GM12878 (cell line): ENCODE results near the gene ZFR. TPM values are rescaled to one million over a fixed set of nuclear protein-coding genes. Genes with fewer than 3 reads are reported as not detected.

Experiments used
- ATAC-seq: fragments of 200-7000 bp; cut with Tn5 transposase; 3 replicates; pipeline ENCODE4 v1.9.1; 2020; ENCODE audit warnings: mild to moderate bottlenecking, moderate library complexity
- BruUV-seq: library from RNA; stranded (reverse); fragments of 400-500 nt; replicated peaks from 2 replicates; lab custom pipeline; 2021; lab: Mats Ljungman, UMichigan
- CTCF ChIA-PET: fragments of 300-600 bp; sonication (Branson Sonifier 250); formaldehyde crosslinking; extraction: SDS; loops from one replicate; lab custom pipeline; 2021; ENCODE audit warnings: inconsistent platforms; lab: Yijun Ruan, JAX
- POLR2A ChIA-PET: fragments of 350-600 bp; formaldehyde crosslinking; extraction: SDS; loops from one replicate; lab custom pipeline; 2021; ENCODE audit warnings: inconsistent platforms; lab: Charles Lee
- RAD21 ChIA-PET: fragments of 300-600 bp; sonication (Branson Sonifier 250); formaldehyde crosslinking; loops from one replicate; lab custom pipeline; 2023; ENCODE audit warnings: antibody characterized with exemption; ENCODE audit not compliant: unreplicated experiment; lab: Charles Lee
- SMC1A ChIA-PET: fragments of 300-600 bp; sonication (Branson Sonifier 250); formaldehyde crosslinking; loops from one replicate; lab custom pipeline; 2023; ENCODE audit not compliant: unreplicated experiment, uncharacterized antibody; lab: Charles Lee
- DNase-seq: peaks from one replicate; pipeline ENCODE4 v3.0.0-alpha.2; 2011; ENCODE audit warnings: low read depth, low spot score
- FAIRE-seq: peaks from 3 replicates; lab custom pipeline; 2011; peaks lifted over from hg19 to GRCh38; lab: Jason Lieb, UNC
- H2AFZ ChIP-seq: 2 replicates; pipeline ENCODE4 v1.6.0; 2011; ENCODE audit warnings: low read depth, low read length, control low read depth; ENCODE audit not compliant: control insufficient read depth
- H3K27ac ChIP-seq: 2 replicates; pipeline ENCODE4 v1.5.1; 2011; ENCODE audit warnings: control low read depth; ENCODE audit not compliant: control insufficient read depth, insufficient read depth
- H3K27me3 ChIP-seq, 2 experiments: replicated peaks in 1 of 2; 2 replicates each; pipeline versions ENCODE4 v1.6.0 to v1.6.1; 2011; ENCODE audit warnings: low read length in 1 of 2; ENCODE audit not compliant: control insufficient read depth in 2 of 2, insufficient read depth in 2 of 2
- H3K36me3 ChIP-seq, 2 experiments: 2 replicates each; pipeline ENCODE4 v1.5.1; 2011; ENCODE audit warnings: low read length in 1 of 2; ENCODE audit not compliant: control insufficient read depth in 2 of 2, insufficient read depth in 2 of 2
- H3K4me1 ChIP-seq: 2 replicates; pipeline ENCODE4 v1.6.1; 2011; ENCODE audit warnings: mild to moderate bottlenecking, low read length, moderate library complexity, mixed read lengths; ENCODE audit not compliant: control insufficient read depth, insufficient read depth
- H3K4me2 ChIP-seq: 2 replicates; pipeline ENCODE4 v1.6.0; 2011; ENCODE audit warnings: control low read depth; ENCODE audit not compliant: control insufficient read depth, insufficient read depth
- H3K4me3 ChIP-seq: fragments of 200-600 bp; sonication (generic); 2 replicates; pipeline ENCODE4 v1.5.1; 2016
- H3K79me2 ChIP-seq: 2 replicates; pipeline ENCODE4 v1.6.0; 2011; ENCODE audit warnings: low read length; ENCODE audit not compliant: control insufficient read depth, insufficient read depth
- H3K9ac ChIP-seq: 2 replicates; pipeline ENCODE4 v1.8.0; 2011; ENCODE audit warnings: low read length, control low read depth, mixed read lengths; ENCODE audit not compliant: control insufficient read depth, insufficient read depth
- H3K9me3 ChIP-seq: replicated peaks from 3 replicates; pipeline ENCODE4 v1.5.1; 2011; ENCODE audit warnings: mild to moderate bottlenecking, low read length; ENCODE audit not compliant: control insufficient read depth, insufficient read depth
- H4K20me1 ChIP-seq: 2 replicates; pipeline ENCODE4 v1.6.0; 2011; ENCODE audit not compliant: control insufficient read depth, insufficient read depth
- BMI1 ChIP-seq: fragments of 450-650 bp; IDR thresholded peaks from 2 replicates; pipeline ENCODE4 v1.6.1; 2016; ENCODE audit warnings: mild to moderate bottlenecking, moderate library complexity, borderline replicate concordance
- FOXK2 ChIP-seq: fragments of 450-650 bp; IDR thresholded peaks from 2 replicates; pipeline ENCODE4 v1.6.1; 2017; ENCODE audit warnings: mild to moderate bottlenecking, moderate library complexity
- GABPA ChIP-seq: IDR thresholded peaks from 2 replicates; pipeline ENCODE4 v1.6.1; 2014; ENCODE audit warnings: antibody characterized with exemption, low read depth, mild to moderate bottlenecking, inconsistent platforms
- HDAC2 ChIP-seq: fragments of 200-600 bp; sonication (generic); IDR thresholded peaks from 2 replicates; pipeline ENCODE4 v1.6.1; 2017
- RB1 ChIP-seq: fragments of 450-650 bp; formaldehyde crosslinking; IDR thresholded peaks from 2 replicates; pipeline ENCODE4 v1.6.1; 2017; ENCODE audit warnings: mild to moderate bottlenecking, borderline replicate concordance
- SIN3A ChIP-seq: IDR thresholded peaks from 2 replicates; pipeline ENCODE4 v1.6.1; 2012; ENCODE audit warnings: low read depth, low read length, improper control_type of control experiment
- STAT3 ChIP-seq: IDR thresholded peaks from 2 replicates; pipeline ENCODE4 v1.6.1; 2011; ENCODE audit warnings: low read depth, low read length, improper control_type of control experiment
- SUZ12 ChIP-seq: fragments of 200-600 bp; sonication (generic); IDR thresholded peaks from one replicate; pipeline ENCODE4 v1.6.1; 2018; ENCODE audit warnings: antibody characterized with exemption, mild to moderate bottlenecking; ENCODE audit not compliant: unreplicated experiment
- WGBS: methylation state at CpG from one replicate; pipeline ENCODE4 v1.1.6; 2016; ENCODE audit warnings: low lambda C conversion rate; ENCODE audit not compliant: insufficient replicate concordance, insufficient coverage; ENCODE audit errors: missing lambda C conversion rate; 5-methylcytosine and 5-hydroxymethylcytosine counted together
- in situ Hi-C: fragments of 300-500 bp; cut with MboI; formaldehyde crosslinking; loops from 9 replicates; pipeline ENCODE4 v1.14.3; 2018; ENCODE audit warnings: mixed read lengths
- intact Hi-C: fragments of 100-400 bp; cut with micrococcal nuclease; formaldehyde crosslinking; loops from one replicate; pipeline ENCODE4 v1.14.2; 2022; ENCODE audit not compliant: unreplicated experiment
- polyA plus RNA-seq, 11 experiments: library from polyadenylated mRNA; depleted of rRNA in 4 of 11; unstranded in 6 of 11; stranded (reverse) in 5 of 11; fragments of >200 nt; fragmentation: Nextera tagmentation in 4 of 11; fragmentation: Illumina TruSeq in 1 of 11; extraction: Ambion mirVana in 4 of 11; extraction: Trizol in 1 of 11; gene quantifications; 1 replicate in 1 of 11; 2 replicates in 10 of 11; pipeline versions ENCODE4 v1.2.1 to v1.2.3, GENCODE V29; 2011 to 2016; ENCODE audit warnings: inconsistent platforms in 2 of 11, missing spikeins in 2 of 11, low read depth in 1 of 11
- total RNA-seq, 4 experiments: library from RNA; depleted of rRNA in 3 of 4; stranded (reverse); fragments of >200 nt in 3 of 4; fragmentation: Illumina TruSeq in 1 of 4; extraction: Trizol in 1 of 4; gene quantifications; 2 replicates each; pipeline versions ENCODE4 v1.2.1 to v1.2.3, GENCODE V29; 2013 to 2021
- TF ChIP-seq, protein P1 (sequence below): fragments of 450-650 bp; IDR thresholded peaks from 2 replicates; pipeline ENCODE4 v1.6.1; 2016; ENCODE audit warnings: mild to moderate bottlenecking
- TF ChIP-seq, protein P2 (sequence below): IDR thresholded peaks from 2 replicates; pipeline ENCODE4 v1.6.1; 2011; ENCODE audit warnings: borderline replicate concordance, low read depth, mild to moderate bottlenecking, moderate library complexity, mixed read lengths, low read length; ENCODE audit not compliant: insufficient read depth; ENCODE audit errors: extremely low read length
- TF ChIP-seq, protein P3 (sequence below): fragments of 450-650 bp; IDR thresholded peaks from 2 replicates; pipeline ENCODE4 v1.6.1; 2017; ENCODE audit warnings: mild to moderate bottlenecking, low read depth, inconsistent platforms; ENCODE audit not compliant: poor library complexity, severe bottlenecking
- TF ChIP-seq, protein P4 (sequence below): fragments of 450-650 bp; IDR thresholded peaks from 2 replicates; pipeline ENCODE4 v1.6.1; 2017; ENCODE audit warnings: mild to moderate bottlenecking, moderate library complexity

The ZFR gene
- total and polyA plus RNA-seq, 10 of the 15 experiments (the other 5 are each of a cell fraction or from before 2014, with no cell fraction given), result 33.7 to 90.6 (median 72.9) TPM

DNA sequence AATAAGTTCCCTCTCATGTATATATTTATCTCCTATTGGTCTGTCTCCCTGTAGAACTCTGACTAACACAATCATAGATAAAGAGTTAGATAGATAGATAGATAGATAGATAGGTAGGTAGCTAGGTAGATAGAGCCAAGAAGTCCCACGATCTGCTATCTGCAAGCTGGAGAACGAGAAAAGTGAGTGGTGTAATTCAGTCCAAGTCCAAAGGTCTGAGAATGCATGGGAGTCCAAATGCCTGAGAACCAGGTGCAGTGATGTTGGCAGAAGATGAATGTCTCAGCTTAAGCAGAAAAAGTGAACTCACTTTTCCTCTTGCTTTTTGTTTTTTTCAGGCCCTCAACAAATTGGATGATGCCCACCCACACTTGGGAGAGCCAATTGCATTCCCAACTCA lies 37.7 kb upstream of the ZFR start:
- BruUV-seq, result no TSS peak
- SMC1A ChIA-PET, result interaction anchor here (0.8 to 1.3 kb wide), 2 partner anchors 108 to 134 kb away, joined by 3 read pairs; no protein-coding TSS in a partner anchor
- no peaks in the 10 kb centered on the region for H3K36me3 ChIP-seq

More for the DNA sequence above, 37.7 kb upstream of the ZFR start:
- Histone ChIP-seq H3K4me2 (no peak overlapping the region), H4K20me1 (no peaks in the 10 kb centered on the region), H2AFZ (no peak overlapping the region), H3K27me3 (no peaks in the 10 kb centered on the region), H3K4me3 (no peak overlapping the region), H3K27ac (no peak overlapping the region), H3K79me2 (no peaks in the 10 kb centered on the region), H3K4me1 (no peaks in the 10 kb centered on the region), H3K9ac (no peak overlapping the region), H3K9me3 (no peaks in the 10 kb centered on the region)
- DNase-seq, result no peak
- no peak for FAIRE-seq
- TF ChIP-seq STAT3, result no peak
- TF ChIP-seq, protein P1, sequence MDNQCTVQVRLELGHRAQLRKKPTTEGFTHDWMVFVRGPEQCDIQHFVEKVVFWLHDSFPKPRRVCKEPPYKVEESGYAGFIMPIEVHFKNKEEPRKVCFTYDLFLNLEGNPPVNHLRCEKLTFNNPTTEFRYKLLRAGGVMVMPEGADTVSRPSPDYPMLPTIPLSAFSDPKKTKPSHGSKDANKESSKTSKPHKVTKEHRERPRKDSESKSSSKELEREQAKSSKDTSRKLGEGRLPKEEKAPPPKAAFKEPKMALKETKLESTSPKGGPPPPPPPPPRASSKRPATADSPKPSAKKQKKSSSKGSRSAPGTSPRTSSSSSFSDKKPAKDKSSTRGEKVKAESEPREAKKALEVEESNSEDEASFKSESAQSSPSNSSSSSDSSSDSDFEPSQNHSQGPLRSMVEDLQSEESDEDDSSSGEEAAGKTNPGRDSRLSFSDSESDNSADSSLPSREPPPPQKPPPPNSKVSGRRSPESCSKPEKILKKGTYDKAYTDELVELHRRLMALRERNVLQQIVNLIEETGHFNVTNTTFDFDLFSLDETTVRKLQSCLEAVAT, result no peak
- TF ChIP-seq, protein P2, sequence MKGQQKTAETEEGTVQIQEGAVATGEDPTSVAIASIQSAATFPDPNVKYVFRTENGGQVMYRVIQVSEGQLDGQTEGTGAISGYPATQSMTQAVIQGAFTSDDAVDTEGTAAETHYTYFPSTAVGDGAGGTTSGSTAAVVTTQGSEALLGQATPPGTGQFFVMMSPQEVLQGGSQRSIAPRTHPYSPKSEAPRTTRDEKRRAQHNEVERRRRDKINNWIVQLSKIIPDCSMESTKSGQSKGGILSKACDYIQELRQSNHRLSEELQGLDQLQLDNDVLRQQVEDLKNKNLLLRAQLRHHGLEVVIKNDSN, result no peak
- TF ChIP-seq RB1, result no peak
- no peak for TF ChIP-seq GABPA
- no peak for TF ChIP-seq FOXK2
- no peak for TF ChIP-seq HDAC2
- TF ChIP-seq BMI1, result no peak
- no peak for TF ChIP-seq SUZ12
- TF ChIP-seq SIN3A, result no peak
- TF ChIP-seq, protein P3, sequence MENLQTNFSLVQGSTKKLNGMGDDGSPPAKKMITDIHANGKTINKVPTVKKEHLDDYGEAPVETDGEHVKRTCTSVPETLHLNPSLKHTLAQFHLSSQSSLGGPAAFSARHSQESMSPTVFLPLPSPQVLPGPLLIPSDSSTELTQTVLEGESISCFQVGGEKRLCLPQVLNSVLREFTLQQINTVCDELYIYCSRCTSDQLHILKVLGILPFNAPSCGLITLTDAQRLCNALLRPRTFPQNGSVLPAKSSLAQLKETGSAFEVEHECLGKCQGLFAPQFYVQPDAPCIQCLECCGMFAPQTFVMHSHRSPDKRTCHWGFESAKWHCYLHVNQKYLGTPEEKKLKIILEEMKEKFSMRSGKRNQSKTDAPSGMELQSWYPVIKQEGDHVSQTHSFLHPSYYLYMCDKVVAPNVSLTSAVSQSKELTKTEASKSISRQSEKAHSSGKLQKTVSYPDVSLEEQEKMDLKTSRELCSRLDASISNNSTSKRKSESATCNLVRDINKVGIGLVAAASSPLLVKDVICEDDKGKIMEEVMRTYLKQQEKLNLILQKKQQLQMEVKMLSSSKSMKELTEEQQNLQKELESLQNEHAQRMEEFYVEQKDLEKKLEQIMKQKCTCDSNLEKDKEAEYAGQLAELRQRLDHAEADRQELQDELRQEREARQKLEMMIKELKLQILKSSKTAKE, result no peak
- TF ChIP-seq, protein P4, sequence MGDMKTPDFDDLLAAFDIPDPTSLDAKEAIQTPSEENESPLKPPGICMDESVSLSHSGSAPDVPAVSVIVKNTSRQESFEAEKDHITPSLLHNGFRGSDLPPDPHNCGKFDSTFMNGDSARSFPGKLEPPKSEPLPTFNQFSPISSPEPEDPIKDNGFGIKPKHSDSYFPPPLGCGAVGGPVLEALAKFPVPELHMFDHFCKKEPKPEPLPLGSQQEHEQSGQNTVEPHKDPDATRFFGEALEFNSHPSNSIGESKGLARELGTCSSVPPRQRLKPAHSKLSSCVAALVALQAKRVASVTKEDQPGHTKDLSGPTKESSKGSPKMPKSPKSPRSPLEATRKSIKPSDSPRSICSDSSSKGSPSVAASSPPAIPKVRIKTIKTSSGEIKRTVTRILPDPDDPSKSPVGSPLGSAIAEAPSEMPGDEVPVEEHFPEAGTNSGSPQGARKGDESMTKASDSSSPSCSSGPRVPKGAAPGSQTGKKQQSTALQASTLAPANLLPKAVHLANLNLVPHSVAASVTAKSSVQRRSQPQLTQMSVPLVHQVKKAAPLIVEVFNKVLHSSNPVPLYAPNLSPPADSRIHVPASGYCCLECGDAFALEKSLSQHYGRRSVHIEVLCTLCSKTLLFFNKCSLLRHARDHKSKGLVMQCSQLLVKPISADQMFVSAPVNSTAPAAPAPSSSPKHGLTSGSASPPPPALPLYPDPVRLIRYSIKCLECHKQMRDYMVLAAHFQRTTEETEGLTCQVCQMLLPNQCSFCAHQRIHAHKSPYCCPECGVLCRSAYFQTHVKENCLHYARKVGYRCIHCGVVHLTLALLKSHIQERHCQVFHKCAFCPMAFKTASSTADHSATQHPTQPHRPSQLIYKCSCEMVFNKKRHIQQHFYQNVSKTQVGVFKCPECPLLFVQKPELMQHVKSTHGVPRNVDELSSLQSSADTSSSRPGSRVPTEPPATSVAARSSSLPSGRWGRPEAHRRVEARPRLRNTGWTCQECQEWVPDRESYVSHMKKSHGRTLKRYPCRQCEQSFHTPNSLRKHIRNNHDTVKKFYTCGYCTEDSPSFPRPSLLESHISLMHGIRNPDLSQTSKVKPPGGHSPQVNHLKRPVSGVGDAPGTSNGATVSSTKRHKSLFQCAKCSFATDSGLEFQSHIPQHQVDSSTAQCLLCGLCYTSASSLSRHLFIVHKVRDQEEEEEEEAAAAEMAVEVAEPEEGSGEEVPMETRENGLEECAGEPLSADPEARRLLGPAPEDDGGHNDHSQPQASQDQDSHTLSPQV, result no peak
- in situ Hi-C loops, result no loop called here
- ATAC-seq, result no peak
- ChIA-PET POLR2A (no interaction called here), RAD21 (interaction anchor here (0.6 to 2.6 kb wide), 2 partner anchors 108 to 345 kb away, joined by 3 to 8 read pairs; no protein-coding TSS in a partner anchor), CTCF (interaction anchor here (1.1 to 3.8 kb wide), 2 partner anchors 108 to 134 kb away, joined by 3 to 19 read pairs; no protein-coding TSS in a partner anchor)
- 5% methylated on average over 2 of the region's 2 CpGs for WGBS
- intact Hi-C loops, result no loop called here
